Activated CD8-positive, alpha-beta T cell treated with anti-CD3 and anti-CD28 coated beads for 36 hours (primary cell): ENCODE results near the gene CCDC192. TPM values are rescaled to one million over a fixed set of nuclear protein-coding genes. Genes with fewer than 3 reads are reported as not detected.
"Not testable (repeated sequence)": the region's sequence is repeated elsewhere in the genome, so short reads cannot be mapped to it uniquely, and the experiment has no call there.

ENCODE experiments used
- ATAC-seq: fragments of 200-7000 bp; cut with Tn5 transposase; one replicate; pipeline ENCODE4 v1.10.0; 2021; ENCODE audit warnings: mild to moderate bottlenecking, moderate library complexity
- CTCF ChIA-PET: fragments of 350-600 bp; sonication (Branson Sonifier 250); formaldehyde crosslinking; loops from one replicate; lab custom pipeline; 2021; ENCODE audit warnings: antibody characterized with exemption; lab: Charles Lee
- POLR2A ChIA-PET: fragments of 350-600 bp; sonication (Branson Sonifier 250); formaldehyde crosslinking; loops from one replicate; lab custom pipeline; 2021; ENCODE audit warnings: antibody characterized with exemption; lab: Charles Lee
- DNase-seq: peaks from one replicate; pipeline ENCODE4 v3.0.0-alpha.2; 2020
- H3K27ac Mint-ChIP-seq: one replicate; pipeline ENCODE4 v1.8.0; 2021; ENCODE audit warnings: mild to moderate bottlenecking, mixed read lengths
- H3K27me3 Mint-ChIP-seq: one replicate; pipeline ENCODE4 v1.8.0; 2021; ENCODE audit warnings: mixed read lengths
- H3K36me3 Mint-ChIP-seq: one replicate; pipeline ENCODE4 v1.8.0; 2021; ENCODE audit warnings: low read depth, mixed read lengths
- H3K4me1 Mint-ChIP-seq: one replicate; pipeline ENCODE4 v1.8.0; 2021; ENCODE audit warnings: low read depth, mixed read lengths
- H3K4me3 Mint-ChIP-seq: one replicate; pipeline ENCODE4 v1.8.0; 2021; ENCODE audit warnings: mild to moderate bottlenecking, moderate library complexity, mixed read lengths
- H3K9me3 Mint-ChIP-seq: one replicate; pipeline ENCODE4 v1.8.0; 2021; ENCODE audit warnings: mixed read lengths
- intact Hi-C: fragments of 100-400 bp; cut with micrococcal nuclease; formaldehyde crosslinking; loops from one replicate; pipeline ENCODE4 v1.10.0; 2022
- total RNA-seq, 2 experiments: library from RNA; stranded (reverse); gene quantifications; one replicate each; pipeline ENCODE4 v1.2.3, GENCODE V29; 2021
- TF ChIP-seq, protein P1 (sequence below): fragments of 200-600 bp; IDR thresholded peaks from one replicate; pipeline ENCODE4 v1.8.0; 2022; ENCODE audit warnings: antibody characterized with exemption, mild to moderate bottlenecking

Gene CCDC192
- total RNA-seq, 2 experiments from 2014 or later, result not detected

DNA sequence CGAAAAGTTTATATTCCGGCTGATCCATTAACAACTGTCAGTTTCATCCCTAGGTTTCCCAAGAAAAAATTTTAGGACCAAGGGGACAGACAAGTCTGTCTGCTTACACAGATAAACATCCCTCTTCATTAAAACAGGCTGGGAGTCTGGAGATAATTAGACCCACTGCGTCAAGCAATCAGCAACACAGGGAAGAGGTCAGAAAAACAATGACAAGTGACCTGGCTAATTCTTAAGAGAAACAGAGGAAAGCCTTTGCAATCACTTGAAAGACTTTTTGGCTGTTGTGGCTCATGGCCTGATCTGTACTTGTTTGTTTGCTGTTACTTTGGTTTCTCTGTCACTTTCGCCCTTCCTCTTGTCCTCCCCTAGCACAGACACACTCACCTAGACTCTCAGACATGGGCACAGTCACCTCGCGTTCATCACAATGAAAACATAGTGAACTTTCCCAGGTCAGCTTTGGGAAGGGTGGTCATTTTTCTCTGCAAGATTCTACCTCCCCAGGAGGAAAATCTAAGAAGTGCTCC, 2.9 kb upstream of the CCDC192 start:
- ChIA-PET CTCF (no interaction called here), POLR2A (no interaction called here)
- Mint-ChIP-seq H3K4me1 (no peaks in the 10 kb centered on the region), H3K9me3 (no peaks in the 10 kb centered on the region), H3K4me3 (no peak overlapping the region), H3K36me3 (no peaks in the 10 kb centered on the region), H3K27me3 (peaks cover 1% of the 10 kb centered on the region), H3K27ac (no peak overlapping the region)
- intact Hi-C loops, result no loop called here
- ATAC-seq (no peak), DNase-seq (no peak)
- TF ChIP-seq, protein P1, sequence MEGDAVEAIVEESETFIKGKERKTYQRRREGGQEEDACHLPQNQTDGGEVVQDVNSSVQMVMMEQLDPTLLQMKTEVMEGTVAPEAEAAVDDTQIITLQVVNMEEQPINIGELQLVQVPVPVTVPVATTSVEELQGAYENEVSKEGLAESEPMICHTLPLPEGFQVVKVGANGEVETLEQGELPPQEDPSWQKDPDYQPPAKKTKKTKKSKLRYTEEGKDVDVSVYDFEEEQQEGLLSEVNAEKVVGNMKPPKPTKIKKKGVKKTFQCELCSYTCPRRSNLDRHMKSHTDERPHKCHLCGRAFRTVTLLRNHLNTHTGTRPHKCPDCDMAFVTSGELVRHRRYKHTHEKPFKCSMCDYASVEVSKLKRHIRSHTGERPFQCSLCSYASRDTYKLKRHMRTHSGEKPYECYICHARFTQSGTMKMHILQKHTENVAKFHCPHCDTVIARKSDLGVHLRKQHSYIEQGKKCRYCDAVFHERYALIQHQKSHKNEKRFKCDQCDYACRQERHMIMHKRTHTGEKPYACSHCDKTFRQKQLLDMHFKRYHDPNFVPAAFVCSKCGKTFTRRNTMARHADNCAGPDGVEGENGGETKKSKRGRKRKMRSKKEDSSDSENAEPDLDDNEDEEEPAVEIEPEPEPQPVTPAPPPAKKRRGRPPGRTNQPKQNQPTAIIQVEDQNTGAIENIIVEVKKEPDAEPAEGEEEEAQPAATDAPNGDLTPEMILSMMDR, result no peak

DNA sequence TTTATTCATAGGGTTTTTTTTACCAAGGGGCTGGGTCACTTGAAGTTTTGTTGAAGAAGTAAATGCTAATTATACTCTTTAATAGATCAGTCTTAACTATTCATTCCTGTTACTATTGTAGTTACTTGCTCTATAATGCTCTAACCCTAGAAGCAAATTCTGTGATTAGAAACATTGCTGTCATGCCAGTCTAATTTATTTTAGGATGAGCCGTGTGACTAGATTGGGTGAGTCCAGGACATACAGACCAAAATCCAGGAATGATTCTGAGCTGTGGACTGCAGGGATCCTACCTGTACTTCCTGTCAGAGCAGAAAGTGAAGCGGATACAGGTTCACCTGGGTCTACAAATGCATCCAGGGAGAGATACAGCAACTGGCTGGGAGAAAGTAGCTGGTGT, 757 bp upstream of the CCDC192 start:
- no peak overlapping the region for H3K27ac Mint-ChIP-seq
- H3K27me3 Mint-ChIP-seq, result peaks cover 7% of the 10 kb centered on the region
- DNase-seq (no peak), ATAC-seq (no peak)
- intact Hi-C loops, result no loop called here
- TF ChIP-seq, protein P1, result no peak
- no peaks in the 10 kb centered on the region for H3K4me1 Mint-ChIP-seq
- ChIA-PET CTCF (no interaction called here), POLR2A (no interaction called here)
- H3K9me3 Mint-ChIP-seq, result no peaks in the 10 kb centered on the region
- H3K36me3 Mint-ChIP-seq, result no peaks in the 10 kb centered on the region
- no peak overlapping the region for H3K4me3 Mint-ChIP-seq

DNA sequence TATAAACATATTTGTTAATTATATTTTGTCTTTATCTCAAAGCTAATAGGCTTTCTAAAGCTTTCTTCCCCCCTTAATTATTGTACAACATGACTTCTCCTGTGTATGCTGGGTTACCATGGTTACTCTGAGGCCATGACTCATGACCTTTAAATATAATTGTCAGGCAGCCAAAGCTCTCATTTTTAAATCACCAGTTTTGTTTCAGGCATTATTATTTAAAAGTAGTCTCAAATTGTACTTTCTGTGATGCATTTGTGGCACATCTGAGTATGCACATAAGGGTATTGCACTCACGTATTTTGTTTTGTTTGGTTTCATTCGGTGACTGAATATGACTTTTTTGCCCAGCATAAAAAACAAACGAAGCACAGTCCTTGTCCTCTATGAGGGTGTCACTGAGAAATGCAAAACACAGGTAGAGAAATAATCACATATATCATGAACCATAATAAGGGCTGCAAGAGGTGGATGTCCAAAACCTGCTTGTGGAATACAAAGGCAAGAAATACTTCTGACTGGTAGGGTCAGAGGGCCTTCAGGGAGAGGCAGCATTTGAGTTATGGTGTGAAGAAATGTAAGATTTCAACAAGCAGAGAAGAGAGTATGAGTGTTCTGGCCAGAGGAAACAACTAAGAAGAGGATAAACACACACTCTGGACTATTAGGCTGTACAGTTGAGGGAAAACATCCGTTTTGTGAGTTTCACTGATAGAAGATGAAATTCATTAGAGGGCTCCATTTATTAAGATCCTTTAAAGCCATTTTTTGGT, 2.1 kb downstream of the CCDC192 start:
- Mint-ChIP-seq H3K4me3 (no peak overlapping the region), H3K27ac (no peak overlapping the region), H3K9me3 (no peaks in the 10 kb centered on the region), H3K27me3 (peaks cover 7% of the 10 kb centered on the region), H3K4me1 (no peaks in the 10 kb centered on the region), H3K36me3 (no peaks in the 10 kb centered on the region)
- ChIA-PET POLR2A (no interaction called here), CTCF (no interaction called here)
- no peak for ATAC-seq
- peak; percentile 3 for DNase-seq
- TF ChIP-seq, protein P1, result no peak
- intact Hi-C loops, result no loop called here

GRCh38 chr5:127706691-127707090, 3.5 kb downstream of the CCDC192 start:
- Mint-ChIP-seq H3K27me3 (peaks cover 7% of the 10 kb centered on the region), H3K36me3 (no peaks in the 10 kb centered on the region), H3K4me1 (no peaks in the 10 kb centered on the region), H3K4me3 (no peak overlapping the region), H3K27ac (no peak overlapping the region), H3K9me3 (no peaks in the 10 kb centered on the region)
- CTCF ChIA-PET, result no interaction called here
- TF ChIP-seq, protein P1, result no peak
- no peak for DNase-seq
- no peak for ATAC-seq
- intact Hi-C loops, result no loop called here
- POLR2A ChIA-PET, result no interaction called here

DNA sequence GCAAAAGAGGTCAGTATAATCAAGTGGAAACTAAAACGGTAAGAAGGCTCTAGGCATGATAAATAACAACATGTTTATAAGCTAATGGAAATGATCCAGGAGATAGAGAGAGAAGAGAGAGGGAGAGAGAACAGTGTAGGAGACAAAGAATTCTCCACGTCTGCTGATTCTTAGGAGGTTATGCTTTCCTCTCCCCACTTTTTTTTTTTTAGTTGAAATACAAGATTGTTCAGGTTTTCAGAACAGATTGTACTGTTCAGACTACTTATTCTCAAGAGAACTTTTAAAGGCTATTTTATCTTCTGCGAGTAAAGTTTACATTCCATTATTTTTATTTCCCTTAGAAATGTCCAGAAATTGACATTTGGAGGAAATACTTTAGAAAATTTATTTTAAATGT, 4.0 kb downstream of the CCDC192 start:
- DNase-seq (no peak), ATAC-seq (no peak)
- no peaks in the 10 kb centered on the region for H3K4me1 Mint-ChIP-seq
- H3K27ac Mint-ChIP-seq, result no peak overlapping the region
- no peaks in the 10 kb centered on the region for H3K9me3 Mint-ChIP-seq
- intact Hi-C loops, result no loop called here
- TF ChIP-seq, protein P1, result no peak
- POLR2A ChIA-PET, result no interaction called here
- peaks cover 7% of the 10 kb centered on the region for H3K27me3 Mint-ChIP-seq
- no peak overlapping the region for H3K4me3 Mint-ChIP-seq
- CTCF ChIA-PET, result no interaction called here
- H3K36me3 Mint-ChIP-seq, result no peaks in the 10 kb centered on the region

- ATAC-seq, CTCF ChIA-PET, DNase-seq, H3K27me3 Mint-ChIP-seq, H3K27ac Mint-ChIP-seq, H3K36me3 Mint-ChIP-seq, intact Hi-C loops, H3K4me1 Mint-ChIP-seq, POLR2A ChIA-PET, H3K9me3 Mint-ChIP-seq, H3K4me3 Mint-ChIP-seq: not testable (repeated sequence)
These were observed 9.9 kb downstream of the CCDC192 start for GRCh38 chr5:127713083-127713482.
